Bronchial smooth muscle cell (primary cell): Measurements from ENCODE around the gene SPACDR. TPM values are rescaled to one million over a fixed set of nuclear protein-coding genes. Genes with fewer than 3 reads are reported as not detected.

ENCODE experiments used
- total RNA-seq: library from RNA; depleted of rRNA; stranded (reverse); fragments of >200 nt; gene quantifications from 2 replicates; pipeline ENCODE4 v1.2.1, GENCODE V29; 2014

The SPACDR gene, protein sequence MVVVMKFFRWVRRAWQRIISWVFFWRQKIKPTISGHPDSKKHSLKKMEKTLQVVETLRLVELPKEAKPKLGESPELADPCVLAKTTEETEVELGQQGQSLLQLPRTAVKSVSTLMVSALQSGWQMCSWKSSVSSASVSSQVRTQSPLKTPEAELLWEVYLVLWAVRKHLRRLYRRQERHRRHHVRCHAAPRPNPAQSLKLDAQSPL
- total RNA-seq: 0.17 and 0.32 TPM in 2 replicates

DNA sequence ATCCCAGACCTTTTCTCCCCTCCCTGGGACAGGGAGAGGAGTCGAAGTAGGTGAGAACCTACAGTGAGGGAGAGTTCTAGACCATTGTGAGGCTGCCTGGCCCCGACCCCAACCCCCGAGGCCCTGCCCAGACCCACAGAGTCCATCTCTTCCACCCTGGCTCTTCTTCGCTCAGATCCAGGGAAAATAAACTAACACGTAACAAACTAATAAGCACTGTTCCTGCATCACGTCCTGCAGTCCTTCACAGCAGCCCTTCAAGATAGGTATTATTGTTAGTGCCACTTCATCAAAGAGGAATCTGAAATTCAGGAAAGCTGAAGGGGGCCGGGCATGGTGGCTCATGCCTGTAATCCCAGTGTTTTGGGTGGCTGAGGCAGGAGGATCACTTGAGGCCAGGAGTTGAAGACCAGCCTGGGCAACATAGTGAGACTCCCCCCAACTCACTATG is at the start of gene SPACDR:
TSS of gene SPACDR (minus strand) at position 51 of the 451 bp plus-strand sequence. CDS start 235 bp downstream, outside the sequence.

GRCh38 chr7:100483722-100484672 is 19.9 kb upstream of the SPACDR start, which contains the start of gene NYAP1:
NYAP1 (plus strand) TSS chr7:100483927; CDS start chr7:100485312, 1,385 bp downstream.

GRCh38 chr7:100478958-100479660 is 15.0 kb upstream of the SPACDR start, which contains the start of gene TSC22D4:
TSC22D4 (minus strand) TSS chr7:100479214; CDS start chr7:100478038, 1,176 bp downstream.

DNA sequence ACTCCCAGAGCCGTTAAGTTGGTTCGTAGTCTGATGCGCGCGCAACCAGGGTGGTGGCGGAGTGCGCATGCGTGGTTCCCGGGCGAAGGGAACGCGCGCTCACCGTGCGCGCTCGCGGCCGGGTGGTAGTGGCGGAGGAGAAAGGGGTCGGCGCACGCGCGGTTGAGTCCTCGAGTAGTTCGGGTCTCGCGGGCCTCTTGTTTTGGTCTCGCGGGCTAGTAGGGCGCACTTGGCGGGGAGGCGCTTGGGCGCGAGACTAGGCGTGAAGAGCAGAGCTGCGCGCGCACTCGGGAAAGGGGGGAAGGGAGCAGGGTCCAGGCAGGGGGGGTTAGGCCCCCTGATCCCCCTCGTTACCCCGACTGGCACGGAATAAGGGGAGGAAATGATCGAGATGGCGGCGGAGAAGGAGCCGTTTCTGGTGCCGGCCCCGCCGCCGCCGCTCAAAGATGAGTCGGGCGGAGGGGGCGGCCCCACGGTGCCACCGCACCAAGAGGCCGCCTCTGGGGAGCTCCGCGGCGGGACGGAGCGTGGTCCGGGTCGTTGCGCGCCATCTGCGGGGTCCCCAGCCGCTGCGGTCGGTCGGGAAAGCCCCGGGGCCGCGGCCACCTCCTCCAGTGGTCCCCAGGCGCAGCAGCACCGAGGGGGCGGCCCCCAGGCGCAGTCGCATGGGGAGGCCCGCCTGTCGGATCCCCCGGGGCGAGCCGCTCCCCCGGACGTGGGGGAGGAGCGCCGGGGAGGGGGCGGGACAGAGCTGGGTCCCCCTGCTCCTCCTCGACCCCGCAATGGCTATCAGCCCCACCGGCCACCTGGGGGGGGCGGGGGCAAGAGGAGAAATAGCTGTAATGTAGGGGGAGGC is 34.2 kb downstream of the SPACDR start, which contains the start of gene MEPCE:
TSS of gene MEPCE (plus strand) at position 195 of the 856 bp plus-strand sequence. CDS start at position 383, 188 bp downstream.

DNA sequence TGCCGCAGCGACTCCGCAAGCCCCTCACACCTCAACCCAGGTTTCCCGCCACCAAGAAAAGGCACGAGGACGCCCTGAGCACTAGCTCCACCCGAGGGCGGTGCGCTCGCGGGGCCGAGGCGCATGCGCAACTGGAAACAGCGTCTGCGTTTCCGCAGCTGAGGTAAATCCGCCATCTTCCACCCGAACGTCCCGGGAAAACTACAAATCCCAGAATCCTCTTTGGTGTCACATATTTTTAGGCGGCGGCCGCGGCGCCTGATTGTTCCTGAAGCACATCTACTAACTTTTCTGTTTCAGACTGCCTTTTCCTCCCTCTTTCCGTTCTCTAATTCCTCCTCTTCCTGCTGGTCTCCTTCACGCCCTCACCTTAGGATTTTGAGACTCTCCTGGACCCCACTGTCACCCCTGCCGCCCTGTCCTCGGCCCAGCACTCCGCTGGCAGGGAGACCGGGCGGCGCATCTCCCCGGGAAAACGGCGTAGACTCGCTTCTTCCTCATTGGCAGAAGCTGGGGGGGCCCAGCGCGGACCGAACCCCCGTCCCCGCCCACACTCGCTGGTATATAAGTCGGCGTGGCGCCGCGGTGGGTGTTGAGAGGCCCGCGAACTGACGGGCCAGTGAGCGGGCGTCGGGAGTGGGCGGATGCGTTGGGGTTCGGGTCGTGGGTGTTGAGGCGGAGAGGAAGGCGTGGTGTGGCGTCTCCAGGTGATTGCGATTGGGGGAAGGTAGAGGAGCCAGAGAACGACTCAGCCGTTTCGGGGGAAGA is 35.7 kb downstream of the SPACDR start, which contains the start of gene ZCWPW1:
TSS of gene ZCWPW1 (minus strand) at position 505 of the 768 bp plus-strand sequence. CDS start 8,054 bp downstream, outside the sequence.

Other genes with a start within 250 kb of the SPACDR start
- not detected in 2 replicates for gene PVRIG, start 244.3 kb downstream of the SPACDR start, total RNA-seq
- gene SPDYE3, start 156.6 kb downstream of the SPACDR start, total RNA-seq: not detected in 2 replicates
- gene PILRB, start 106.1 kb downstream of the SPACDR start, total RNA-seq: 5.0 and 5.4 TPM in 2 replicates
- gene PILRA, start 90.8 kb downstream of the SPACDR start, total RNA-seq: 0.26 and 0.32 TPM in 2 replicates
- 2.1 and 2.7 TPM in 2 replicates for gene ZCWPW1, start 35.6 kb downstream of the SPACDR start, total RNA-seq
- 29.6 and 31.0 TPM in 2 replicates for gene MEPCE, start 34.4 kb downstream of the SPACDR start, total RNA-seq
- 5.9 and 11.8 TPM in 2 replicates for gene PPP1R35, start 27.8 kb downstream of the SPACDR start, total RNA-seq
- 7.5 and 14.5 TPM in 2 replicates for gene TSC22D4, start 15.0 kb upstream of the SPACDR start, total RNA-seq
- 2.0 and 2.4 TPM in 2 replicates for gene NYAP1, start 19.7 kb upstream of the SPACDR start, total RNA-seq
- gene AGFG2, start 74.9 kb upstream of the SPACDR start, total RNA-seq: 3.0 and 4.3 TPM in 2 replicates
- gene SAP25, start 109.6 kb upstream of the SPACDR start, total RNA-seq: 0.16 TPM in 1 of 2 replicates, not detected in the other
- 9.0 and 9.6 TPM in 2 replicates for gene LRCH4, start 121.9 kb upstream of the SPACDR start, total RNA-seq
- gene FBXO24, start 122.1 kb upstream of the SPACDR start, total RNA-seq: 0.43 and 0.47 TPM in 2 replicates
- 102 and 107 TPM in 2 replicates for gene PCOLCE, start 138.1 kb upstream of the SPACDR start, total RNA-seq
- gene MOSPD3, start 148.3 kb upstream of the SPACDR start, total RNA-seq: 4.0 and 5.4 TPM in 2 replicates
- gene TFR2, start 177.3 kb upstream of the SPACDR start, total RNA-seq: 0.26 TPM in 1 of 2 replicates, not detected in the other
- gene ACTL6B, start 192.2 kb upstream of the SPACDR start, total RNA-seq: not detected in 2 replicates
- gene GNB2, start 209.5 kb upstream of the SPACDR start, total RNA-seq: 53.9 and 54.8 TPM in 2 replicates
- 13.6 and 22.8 TPM in 2 replicates for gene GIGYF1, start 230.0 kb upstream of the SPACDR start, total RNA-seq
- gene POP7, start 241.9 kb upstream of the SPACDR start, total RNA-seq: 26.2 and 31.2 TPM in 2 replicates